Measurements from ENCODE around the gene SLC30A1.

Gene SLC30A1

DNA sequence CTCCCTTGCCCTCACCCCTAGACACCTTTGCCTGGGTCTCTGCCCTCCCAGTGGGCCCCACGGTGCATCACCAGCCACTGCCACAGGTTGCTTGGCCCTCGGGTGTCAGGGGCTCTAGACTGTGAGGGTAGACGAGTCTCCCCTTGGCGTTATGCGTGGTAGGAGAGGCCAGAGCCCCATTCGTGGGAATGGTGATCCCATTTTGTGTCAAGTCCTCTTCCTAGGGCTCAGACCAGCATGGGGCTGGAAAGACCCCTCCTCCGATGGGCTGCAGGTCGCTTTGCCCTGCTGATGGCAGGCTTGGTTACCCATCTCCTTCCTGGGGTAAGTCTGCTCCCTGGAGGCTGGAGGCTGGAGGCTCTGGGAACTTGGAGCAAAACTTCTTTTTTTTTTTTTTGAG, 42.4 kb downstream of the SLC30A1 start:
- no peak for TF ChIP-seq CTCF (IDR thresholded peaks at IDR 0.05; ENCODE audit: insufficient read depth, missing control alignments)
- peak; percentile 11 for DNase-seq (ENCODE audit: insufficient read length, low spot score)
- no peak for FAIRE-seq

GRCh38 chr1:211535346-211535745, 43.6 kb downstream of the SLC30A1 start:
- FAIRE-seq = no peak
- peak; percentile 10 for DNase-seq (ENCODE audit: insufficient read length, low spot score)

GRCh38 chr1:211534545-211535291, 44.2 kb downstream of the SLC30A1 start:
- TF ChIP-seq CTCF (IDR thresholded peaks at IDR 0.05; ENCODE audit: insufficient read depth, missing control alignments) = no peak
- no peak for FAIRE-seq

More at GRCh38 chr1:211535346-211535745, 43.6 kb downstream of the SLC30A1 start:
- TF ChIP-seq CTCF (IDR thresholded peaks at IDR 0.05; ENCODE audit: insufficient read depth, missing control alignments) = no peak

GRCh38 chr1:211532088-211532444, 46.9 kb downstream of the SLC30A1 start:
- TF ChIP-seq CTCF (IDR thresholded peaks at IDR 0.05; ENCODE audit: insufficient read depth, missing control alignments) = no peak
- FAIRE-seq (no peak), DNase-seq (ENCODE audit: insufficient read length, low spot score) (no peak)

More at GRCh38 chr1:211534545-211535291, 44.2 kb downstream of the SLC30A1 start:
- peak; percentile 17 for DNase-seq (ENCODE audit: insufficient read length, low spot score)

DNA sequence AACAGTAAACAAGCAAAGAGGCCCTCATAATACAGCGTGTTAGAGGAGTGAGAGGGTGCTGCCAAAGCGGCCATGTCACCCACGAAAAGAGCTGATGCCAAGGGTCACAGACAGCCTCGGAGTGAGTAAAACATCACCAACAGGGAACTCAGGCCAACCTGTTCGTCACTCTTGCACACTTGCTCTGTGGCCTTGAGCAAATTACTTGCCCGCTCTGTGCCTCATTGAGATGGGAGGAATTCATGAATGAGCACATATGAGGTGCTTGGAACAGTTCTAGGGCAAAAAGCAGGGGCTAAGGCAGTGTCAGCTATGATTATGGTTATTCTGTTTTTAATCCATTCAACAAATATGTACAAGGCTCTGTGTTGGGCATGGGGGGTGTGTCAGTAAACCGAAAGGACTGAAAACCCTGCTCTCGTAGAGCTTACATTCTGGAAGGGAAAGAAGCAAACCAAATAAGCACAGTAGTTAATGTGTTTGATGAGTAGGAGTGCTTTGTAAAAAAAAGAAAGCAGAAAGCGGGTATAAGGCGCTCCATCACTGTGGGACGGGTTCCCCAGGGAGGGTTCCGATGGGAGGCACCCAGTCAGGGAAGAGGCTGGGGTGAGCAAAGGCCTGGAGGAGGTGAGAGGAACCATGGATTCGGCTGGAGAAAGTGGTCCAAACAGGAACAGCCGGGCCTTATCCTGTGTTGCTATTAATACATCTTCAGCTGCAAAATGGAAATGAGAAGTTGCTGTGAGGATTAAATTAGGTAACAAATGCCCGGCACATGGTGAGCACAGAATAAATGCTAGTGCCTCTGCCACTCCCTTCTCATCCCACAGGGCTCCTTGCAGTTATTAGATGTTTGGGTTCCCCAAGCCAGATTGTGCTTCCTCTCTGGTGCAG, 47.5 kb downstream of the SLC30A1 start:
- FAIRE-seq (no peak), DNase-seq (ENCODE audit: insufficient read length, low spot score) (no peak)
- no peak for TF ChIP-seq CTCF (IDR thresholded peaks at IDR 0.05; ENCODE audit: insufficient read depth, missing control alignments)

GRCh38 chr1:211530102-211530501, 48.9 kb downstream of the SLC30A1 start:
- no peak for FAIRE-seq
- TF ChIP-seq CTCF (IDR thresholded peaks at IDR 0.05; ENCODE audit: insufficient read depth, missing control alignments) = no peak

More at GRCh38 chr1:211530102-211530501, 48.9 kb downstream of the SLC30A1 start:
- DNase-seq (ENCODE audit: insufficient read length, low spot score) = no peak
